ENCODE measurements around the gene SLC35E1.
"Not testable (repeated sequence)": the region's sequence is repeated elsewhere in the genome, so short reads cannot be mapped to it uniquely, and the experiment has no call there.

Gene SLC35E1

DNA sequence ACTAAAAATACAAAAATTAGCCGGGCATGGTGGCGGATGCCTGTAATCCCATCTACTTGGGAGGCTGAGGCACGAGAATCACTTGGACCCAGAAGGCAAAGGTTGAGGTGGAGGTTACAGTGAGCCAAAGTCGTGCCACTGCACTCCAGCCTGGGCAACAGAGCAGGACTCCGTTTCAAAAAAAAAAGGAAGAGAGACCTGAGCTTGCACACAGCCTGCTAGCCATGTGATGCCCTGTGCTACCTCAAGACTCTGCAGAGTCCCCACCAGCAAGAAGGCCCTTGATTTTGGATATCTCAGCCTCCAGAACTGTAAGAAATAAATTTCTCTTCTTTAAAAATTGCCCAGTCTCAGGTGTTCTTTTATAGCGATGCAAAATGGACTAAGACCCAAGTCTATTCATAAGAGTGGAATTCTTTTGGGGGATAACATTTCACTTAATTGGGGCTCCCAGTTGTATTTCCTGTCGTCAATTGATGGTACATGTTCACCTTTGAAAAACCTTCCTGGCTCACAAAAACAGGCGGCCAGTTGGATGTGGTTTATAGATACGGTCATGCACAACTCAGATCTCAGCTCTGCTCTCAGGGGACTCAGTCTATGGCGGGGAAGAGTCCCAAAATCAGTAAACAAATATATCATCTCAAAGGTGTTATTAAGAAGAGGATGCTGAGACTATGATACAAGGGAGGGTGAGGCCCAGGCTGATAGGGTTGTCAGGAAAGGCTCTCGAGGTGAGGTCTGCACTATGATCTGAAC, 27.6 kb downstream of the SLC35E1 start:
- DNase-seq: no peak
- ATAC-seq: no peak

DNA sequence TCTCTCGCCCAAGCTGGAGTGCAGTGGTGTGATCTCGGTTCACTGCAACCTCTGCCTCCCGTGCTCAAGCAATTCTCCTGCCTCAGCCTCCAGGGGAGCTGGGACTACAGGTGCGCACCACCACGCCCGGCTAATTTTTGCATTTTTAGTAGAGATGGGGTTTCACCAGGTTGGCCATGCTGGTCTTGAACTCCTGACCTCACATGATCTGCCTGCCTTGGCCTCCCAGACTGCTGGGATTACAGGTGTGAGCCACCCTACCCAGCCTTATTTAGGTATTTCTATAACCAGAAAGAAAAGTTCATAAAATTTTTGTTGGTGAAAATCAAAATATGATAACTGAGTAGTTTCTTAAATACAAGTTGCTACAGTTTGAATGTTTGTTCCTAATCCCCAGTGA, 28.5 kb downstream of the SLC35E1 start:
- not testable (repeated sequence) for ATAC-seq, DNase-seq

- no peak for ATAC-seq
Observed at GRCh38 chr19:16542910-16543472, 29.2 kb downstream of the SLC35E1 start.

GRCh38 chr19:16542045-16542909, 29.9 kb downstream of the SLC35E1 start, which contains the start of gene CHERP:
Gene CHERP, minus strand, starts transcription at chr19:16542437. Its CDS starts 59 bp downstream, at chr19:16542378.
- DNase-seq (peak; percentile 96), ATAC-seq (peak; percentile 87)

More at GRCh38 chr19:16542910-16543472, 29.2 kb downstream of the SLC35E1 start:
- peak; percentile 26 for DNase-seq

- ATAC-seq: no peak
- peak; percentile 38 for DNase-seq
Observed at GRCh38 chr19:16541526-16542044, 30.6 kb downstream of the SLC35E1 start.

DNA sequence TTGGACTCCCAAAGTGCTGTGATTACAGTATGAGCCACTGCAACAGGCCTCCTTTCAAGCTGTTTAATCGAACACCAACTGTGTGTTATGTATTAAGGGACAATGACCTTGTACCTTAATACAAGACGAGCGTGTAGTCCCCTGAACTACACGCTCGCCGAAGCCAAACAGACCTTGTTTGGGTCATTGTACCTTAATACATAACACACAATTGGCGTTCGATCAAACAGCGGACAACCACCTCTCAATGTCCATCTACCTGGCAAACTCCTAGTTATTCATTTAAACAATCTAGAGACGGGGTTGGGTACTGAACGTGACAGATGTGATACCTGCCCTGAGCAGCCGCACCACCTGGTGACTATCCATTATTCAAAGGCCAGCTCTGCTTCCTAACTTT, 31.3 kb downstream of the SLC35E1 start:
- ATAC-seq (no peak), DNase-seq (no peak)

DNA sequence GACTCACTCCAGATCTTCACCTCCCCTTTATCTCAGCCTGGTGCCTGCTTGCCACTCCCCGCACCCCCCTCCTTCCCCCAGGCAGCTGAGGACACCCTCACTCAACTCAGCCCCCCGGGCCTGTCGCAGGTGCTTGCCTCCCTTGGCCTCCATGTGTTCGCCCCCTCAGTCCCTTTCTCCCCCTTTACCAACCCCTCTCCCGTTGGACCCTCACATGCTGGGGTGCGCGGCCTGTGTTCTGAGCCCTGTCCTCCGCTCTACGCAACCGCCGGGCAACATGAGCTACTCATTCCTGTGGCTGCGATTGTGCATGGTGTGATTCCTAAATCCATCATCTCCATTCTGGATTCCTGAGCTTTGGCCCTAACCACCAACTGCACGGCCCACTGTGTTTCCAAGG, 35.1 kb downstream of the SLC35E1 start:
- ATAC-seq: no peak
- no peak for DNase-seq

GRCh38 chr19:16536130-16536529, 36.1 kb downstream of the SLC35E1 start:
- no peak for DNase-seq
- no peak for ATAC-seq

DNA sequence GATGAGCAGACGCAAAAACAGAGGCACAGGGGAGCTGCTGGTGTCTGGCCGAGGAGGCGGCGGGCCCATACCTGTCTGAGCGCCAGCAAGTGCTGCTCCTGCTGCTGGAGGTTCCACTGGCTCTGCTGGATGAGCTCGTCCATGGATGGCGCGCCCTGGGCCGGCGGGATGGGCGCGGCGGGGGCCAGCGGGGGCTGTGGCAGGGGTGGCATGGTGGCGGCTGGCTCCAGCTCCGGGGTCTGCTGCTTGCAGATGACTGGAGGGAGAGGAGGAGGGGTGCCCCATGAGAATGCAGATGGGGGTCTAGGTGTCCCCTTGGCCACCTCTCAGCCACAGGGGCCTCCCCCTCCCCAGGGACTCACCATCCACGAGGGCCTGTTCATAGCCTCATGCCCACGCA, 36.8 kb downstream of the SLC35E1 start:
- no peak for ATAC-seq
- DNase-seq: no peak

- ATAC-seq (no peak), DNase-seq (no peak)
Observed at GRCh38 chr19:16532440-16533234, 39.6 kb downstream of the SLC35E1 start.

GRCh38 chr19:16531380-16531669, 40.9 kb downstream of the SLC35E1 start:
- DNase-seq (no peak), ATAC-seq (no peak)

- ATAC-seq (no peak), DNase-seq (no peak)
Observed at GRCh38 chr19:16530540-16531379, 41.5 kb downstream of the SLC35E1 start.

DNA sequence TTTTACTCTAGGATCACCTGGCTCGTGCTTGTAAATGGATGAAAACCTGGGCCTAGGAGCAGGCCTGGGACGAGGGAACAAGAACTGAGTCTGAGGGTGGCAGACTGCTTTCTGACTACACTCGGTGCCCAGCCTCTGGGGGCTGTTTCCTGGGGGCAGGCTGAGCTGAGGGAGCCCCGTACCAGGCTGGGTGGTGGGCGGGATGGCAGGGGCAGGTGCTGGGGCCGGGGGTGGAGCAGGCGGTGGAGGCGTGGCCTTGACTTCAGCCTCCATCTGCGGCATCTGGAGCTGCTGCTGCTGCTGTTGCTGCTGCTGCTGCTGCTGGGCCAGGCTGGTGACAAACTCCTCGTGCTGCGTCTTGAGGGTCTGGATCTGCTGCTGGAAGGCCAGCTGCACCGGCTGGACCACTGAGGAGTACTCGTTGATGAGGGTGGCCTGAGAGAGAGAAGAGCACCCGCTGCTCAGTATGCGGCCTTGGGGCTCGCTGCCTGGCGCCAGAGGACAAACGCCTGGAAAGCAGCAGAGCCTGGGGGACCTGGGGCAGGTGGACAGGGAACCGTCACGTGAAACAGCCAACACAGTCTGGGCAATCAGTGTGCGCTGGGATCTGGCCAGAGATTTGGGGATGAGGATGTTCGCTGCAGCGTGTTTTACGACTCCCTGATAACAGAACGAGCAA, 42.6 kb downstream of the SLC35E1 start:
- DNase-seq: no peak
- ATAC-seq: no peak

GRCh38 chr19:16527971-16528521, 44.2 kb downstream of the SLC35E1 start:
- peak; percentile 53 for ATAC-seq
- DNase-seq: peak; percentile 41

GRCh38 chr19:16527334-16527935, 44.8 kb downstream of the SLC35E1 start:
- no peak for DNase-seq
- no peak for ATAC-seq

- DNase-seq: no peak
- no peak for ATAC-seq
Observed at GRCh38 chr19:16525751-16526481, 46.3 kb downstream of the SLC35E1 start.

GRCh38 chr19:16524991-16525734, 47.1 kb downstream of the SLC35E1 start:
- DNase-seq (no peak), ATAC-seq (no peak)
